Esophagus muscularis mucosa (tissue), 3 donors: Measurements from ENCODE around the gene DNAH1.

Source experiments
- EP300 ChIP-seq: sonication (generic); formaldehyde crosslinking; IDR thresholded peaks from one replicate; pipeline ENCODE4 v1.6.1; 2017; ENCODE audit warnings: antibody characterized with exemption
- TF ChIP-seq, protein P1 (sequence below), 3 experiments: fragments of 200-600 bp in 2 of 3; fragments of 450-650 bp in 1 of 3; sonication (generic) in 2 of 3; IDR thresholded peaks; one replicate each; pipeline ENCODE4 v1.5.1; 2017 to 2019; ENCODE audit warnings: antibody characterized with exemption in 3 of 3, mild to moderate bottlenecking in 2 of 3, moderate library complexity in 1 of 3

DNA sequence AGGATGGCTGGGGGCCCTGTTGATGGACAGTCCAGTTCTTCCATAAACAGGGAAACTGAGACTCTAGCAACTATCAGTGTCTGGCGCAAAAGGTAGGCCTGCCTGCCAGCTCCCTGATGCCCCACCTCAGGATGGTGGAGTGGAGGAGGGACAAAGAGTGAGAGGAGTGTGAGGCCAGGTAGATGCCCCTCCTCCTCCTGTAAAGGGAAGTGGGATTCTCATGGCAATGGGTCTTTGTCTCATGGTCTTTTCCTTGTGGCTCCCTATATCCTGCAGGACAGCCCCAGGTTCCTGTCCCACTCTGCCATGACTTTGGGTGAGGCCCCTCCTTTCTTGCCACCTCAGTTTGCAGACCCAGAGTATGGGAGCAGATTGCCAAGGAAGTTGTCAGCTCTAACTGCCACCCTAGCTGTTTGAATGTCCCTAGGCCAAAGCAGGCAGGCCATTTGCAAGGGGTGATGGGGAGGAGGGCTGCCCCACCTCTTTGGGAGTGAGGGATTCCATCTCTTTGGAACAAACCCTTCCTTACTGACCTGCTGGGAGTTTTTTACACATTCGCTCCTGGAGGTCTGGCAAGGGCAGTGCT is 2.8 kb upstream of the DNAH1 start:
- TF ChIP-seq, protein P1, sequence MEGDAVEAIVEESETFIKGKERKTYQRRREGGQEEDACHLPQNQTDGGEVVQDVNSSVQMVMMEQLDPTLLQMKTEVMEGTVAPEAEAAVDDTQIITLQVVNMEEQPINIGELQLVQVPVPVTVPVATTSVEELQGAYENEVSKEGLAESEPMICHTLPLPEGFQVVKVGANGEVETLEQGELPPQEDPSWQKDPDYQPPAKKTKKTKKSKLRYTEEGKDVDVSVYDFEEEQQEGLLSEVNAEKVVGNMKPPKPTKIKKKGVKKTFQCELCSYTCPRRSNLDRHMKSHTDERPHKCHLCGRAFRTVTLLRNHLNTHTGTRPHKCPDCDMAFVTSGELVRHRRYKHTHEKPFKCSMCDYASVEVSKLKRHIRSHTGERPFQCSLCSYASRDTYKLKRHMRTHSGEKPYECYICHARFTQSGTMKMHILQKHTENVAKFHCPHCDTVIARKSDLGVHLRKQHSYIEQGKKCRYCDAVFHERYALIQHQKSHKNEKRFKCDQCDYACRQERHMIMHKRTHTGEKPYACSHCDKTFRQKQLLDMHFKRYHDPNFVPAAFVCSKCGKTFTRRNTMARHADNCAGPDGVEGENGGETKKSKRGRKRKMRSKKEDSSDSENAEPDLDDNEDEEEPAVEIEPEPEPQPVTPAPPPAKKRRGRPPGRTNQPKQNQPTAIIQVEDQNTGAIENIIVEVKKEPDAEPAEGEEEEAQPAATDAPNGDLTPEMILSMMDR (IDR thresholded peaks at IDR 0.05) = no peak
- no peak for TF ChIP-seq EP300
